PFSK-1 (cell line): ENCODE measurements around the gene ZYX.

Experiments
- FOXP2 ChIP-seq: optimal IDR thresholded peaks from 2 replicates; pipeline ENCODE3; 2011; ENCODE audit warnings: borderline replicate concordance, control low read depth, inconsistent platforms; ENCODE audit not compliant: insufficient read depth; ENCODE audit errors: extremely low read length, extremely low read depth
- POLR2AphosphoS5 ChIP-seq: IDR thresholded peaks from 2 replicates; pipeline ENCODE4 v1.6.1; 2012; ENCODE audit warnings: low read depth, mild to moderate bottlenecking, control low read depth, low read length, moderate library complexity
- REST ChIP-seq, 2 experiments: IDR thresholded peaks; 2 replicates each; pipeline versions ENCODE4 v1.6.1 to v1.8.0; 2011 to 2012; ENCODE audit warnings: low read depth in 2 of 2, low read length in 2 of 2, control low read depth in 1 of 2, inconsistent platforms in 1 of 2, mild to moderate bottlenecking in 1 of 2, moderate library complexity in 1 of 2; ENCODE audit not compliant: insufficient read depth in 1 of 2
- SIN3A ChIP-seq: IDR thresholded peaks from 2 replicates; pipeline ENCODE4 v1.6.1; 2012; ENCODE audit warnings: mild to moderate bottlenecking, low read length, moderate library complexity, borderline replicate concordance; ENCODE audit not compliant: insufficient read depth
- TAF1 ChIP-seq: IDR thresholded peaks from 2 replicates; pipeline ENCODE4 v1.6.1; 2012; ENCODE audit warnings: low read length, control low read depth, borderline replicate concordance; ENCODE audit not compliant: insufficient read depth

GRCh38 chr7:143369678-143370651 is 11.2 kb upstream of the ZYX start:
- TF ChIP-seq REST (IDR thresholded peaks at IDR 0.05; ENCODE audit: insufficient read depth in 1 of 2, low read depth in 2 of 2, low read length in 2 of 2) (no peak), POLR2AphosphoS5 (no peak), SIN3A (no peak), TAF1 (no peak), FOXP2 (no peak)
